Measurements from ENCODE around the gene CLIP3. TPM values are rescaled to one million over a fixed set of nuclear protein-coding genes. Genes with fewer than 3 reads are reported as not detected.

Gene CLIP3
- total and polyA plus RNA-seq, 2 of the 13 experiments (the other 11 are each of a cell fraction or from before 2014, with no cell fraction given) = 0.15 to 1.2 TPM

DNA sequence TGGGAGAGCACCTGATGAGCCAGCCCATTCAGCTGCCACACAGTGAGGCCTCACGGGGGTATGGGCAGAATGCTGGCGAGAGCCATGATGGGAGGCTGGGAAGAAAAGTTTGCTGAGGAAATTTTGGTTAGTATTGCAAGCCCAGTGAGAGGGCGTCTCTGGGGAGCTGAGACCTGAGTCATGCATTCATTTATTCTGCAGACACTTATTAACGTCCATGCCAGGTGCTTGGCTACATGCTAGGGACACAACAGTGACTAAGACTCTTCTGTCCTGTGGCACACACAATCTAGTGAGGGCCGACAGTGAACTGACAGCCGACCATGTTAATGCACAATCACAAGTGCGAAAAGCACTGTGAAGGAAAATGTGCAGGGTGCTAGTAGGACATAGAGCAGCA lies 49.2 kb upstream of the CLIP3 start:
- H3K4me1 ChIP-seq (ENCODE audit: insufficient read depth, low read length) = peaks cover 13% of the 10 kb centered on the region
- ATAC-seq (no peak), DNase-seq (ENCODE audit: low spot score) (no peak), FAIRE-seq (no peak)
- no peak overlapping the region for H3K4me2 ChIP-seq (ENCODE audit: low read depth, low read length)
- no peak overlapping the region for H3K27ac ChIP-seq (ENCODE audit: extremely low read length, insufficient read depth, low read length)
- no peak overlapping the region for H3K9ac ChIP-seq (ENCODE audit: insufficient read depth, low read depth, low read length)
- 96% methylated on average over 7 of the region's 7 CpGs for WGBS (ENCODE audit: low lambda C conversion rate)
- H3K36me3 ChIP-seq (replicated peaks in 1 of 2; ENCODE audit: control insufficient read depth in 1 of 2, insufficient read depth in 2 of 2, low read length in 2 of 2) = peaks cover 16 to 44% of the 10 kb centered on the region in 2 experiments
- H3K9me3 ChIP-seq (ENCODE audit: low read length) = no peaks in the 10 kb centered on the region
- intact Hi-C loops (cut with micrococcal nuclease; ENCODE audit: unreplicated experiment) = no loop called here
- in situ Hi-C loops (cut with HindIII; ENCODE audit: extremely low pct_ligation_motif_present, low pct_unique_long_range_greater_than_20kb) = no loop called here
- no peaks in the 10 kb centered on the region for H3K27me3 ChIP-seq (ENCODE audit: control insufficient read depth in 1 of 2, insufficient read depth in 2 of 2, low read length in 2 of 2)
- H4K20me1 ChIP-seq (ENCODE audit: insufficient read depth, low read length) = no peaks in the 10 kb centered on the region
- POLR2A ChIA-PET = no interaction called here
- no TSS peak for BruUV-seq (replicated peaks)
- H3K4me3 ChIP-seq (replicated peaks in 1 of 3; ENCODE audit: insufficient read depth in 1 of 3, low read depth in 2 of 3, low read length in 3 of 3) = no peak overlapping the region
- CTCF ChIA-PET (ENCODE audit: low intra/inter-chr PET ratio, low total read pairs) = no interaction called here
- H2AFZ ChIP-seq (ENCODE audit: low read length) = no peak overlapping the region
- no peaks in the 10 kb centered on the region for H3K79me2 ChIP-seq (ENCODE audit: insufficient read depth, low read length)
- TF ChIP-seq, protein P1, sequence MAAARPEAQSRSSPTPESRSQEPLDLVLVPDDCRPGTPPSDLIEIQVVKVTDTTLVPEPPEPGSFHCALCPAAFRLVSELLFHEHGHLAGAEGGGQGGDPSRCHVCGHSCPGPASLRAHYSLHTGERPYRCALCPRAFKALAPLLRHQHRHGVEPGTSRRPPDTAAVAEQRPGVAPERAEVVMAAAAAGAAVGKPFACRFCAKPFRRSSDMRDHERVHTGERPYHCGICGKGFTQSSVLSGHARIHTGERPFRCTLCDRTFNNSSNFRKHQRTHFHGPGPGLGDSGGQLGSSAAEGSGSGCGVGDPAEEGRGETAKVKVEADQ (CRISPR knock-in tag; IDR thresholded peaks at IDR 0.05; ENCODE audit: borderline replicate concordance) = no peak
- TF ChIP-seq SMAD9 (CRISPR knock-in tag; IDR thresholded peaks at IDR 0.05) (no peak), ZNF569 (CRISPR knock-in tag; IDR thresholded peaks at IDR 0.05; ENCODE audit: borderline replicate concordance) (no peak), SMC3 (IDR thresholded peaks at IDR 0.05; ENCODE audit: low read length) (no peak), EHMT2 (IDR thresholded peaks at IDR 0.05; ENCODE audit: borderline replicate concordance, low read depth, low read length) (no peak), JUND (CRISPR knock-in tag; IDR thresholded peaks at IDR 0.05) (no peak), MAFK (conservative IDR thresholded peaks at IDR 0.05 in 1 of 2, IDR thresholded peaks at IDR 0.05 in 1 of 2; ENCODE audit: low read length in 2 of 2) (no peak), THYN1 (CRISPR knock-in tag; IDR thresholded peaks at IDR 0.05; ENCODE audit: borderline replicate concordance, low read depth) (no peak), HNRNPUL1 (IDR thresholded peaks at IDR 0.05; ENCODE audit: low read depth, low read length) (no peak), CHD2 (IDR thresholded peaks at IDR 0.05; ENCODE audit: low read depth, low read length) (no peak)
- TF ChIP-seq, protein P2, sequence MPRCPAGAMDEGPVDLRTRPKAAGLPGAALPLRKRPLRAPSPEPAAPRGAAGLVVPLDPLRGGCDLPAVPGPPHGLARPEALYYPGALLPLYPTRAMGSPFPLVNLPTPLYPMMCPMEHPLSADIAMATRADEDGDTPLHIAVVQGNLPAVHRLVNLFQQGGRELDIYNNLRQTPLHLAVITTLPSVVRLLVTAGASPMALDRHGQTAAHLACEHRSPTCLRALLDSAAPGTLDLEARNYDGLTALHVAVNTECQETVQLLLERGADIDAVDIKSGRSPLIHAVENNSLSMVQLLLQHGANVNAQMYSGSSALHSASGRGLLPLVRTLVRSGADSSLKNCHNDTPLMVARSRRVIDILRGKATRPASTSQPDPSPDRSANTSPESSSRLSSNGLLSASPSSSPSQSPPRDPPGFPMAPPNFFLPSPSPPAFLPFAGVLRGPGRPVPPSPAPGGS (CRISPR knock-in tag; IDR thresholded peaks at IDR 0.05) = no peak
- TF ChIP-seq, protein P3, sequence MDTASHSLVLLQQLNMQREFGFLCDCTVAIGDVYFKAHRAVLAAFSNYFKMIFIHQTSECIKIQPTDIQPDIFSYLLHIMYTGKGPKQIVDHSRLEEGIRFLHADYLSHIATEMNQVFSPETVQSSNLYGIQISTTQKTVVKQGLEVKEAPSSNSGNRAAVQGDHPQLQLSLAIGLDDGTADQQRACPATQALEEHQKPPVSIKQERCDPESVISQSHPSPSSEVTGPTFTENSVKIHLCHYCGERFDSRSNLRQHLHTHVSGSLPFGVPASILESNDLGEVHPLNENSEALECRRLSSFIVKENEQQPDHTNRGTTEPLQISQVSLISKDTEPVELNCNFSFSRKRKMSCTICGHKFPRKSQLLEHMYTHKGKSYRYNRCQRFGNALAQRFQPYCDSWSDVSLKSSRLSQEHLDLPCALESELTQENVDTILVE (CRISPR knock-in tag; IDR thresholded peaks at IDR 0.05) = no peak
- TF ChIP-seq, protein P4, sequence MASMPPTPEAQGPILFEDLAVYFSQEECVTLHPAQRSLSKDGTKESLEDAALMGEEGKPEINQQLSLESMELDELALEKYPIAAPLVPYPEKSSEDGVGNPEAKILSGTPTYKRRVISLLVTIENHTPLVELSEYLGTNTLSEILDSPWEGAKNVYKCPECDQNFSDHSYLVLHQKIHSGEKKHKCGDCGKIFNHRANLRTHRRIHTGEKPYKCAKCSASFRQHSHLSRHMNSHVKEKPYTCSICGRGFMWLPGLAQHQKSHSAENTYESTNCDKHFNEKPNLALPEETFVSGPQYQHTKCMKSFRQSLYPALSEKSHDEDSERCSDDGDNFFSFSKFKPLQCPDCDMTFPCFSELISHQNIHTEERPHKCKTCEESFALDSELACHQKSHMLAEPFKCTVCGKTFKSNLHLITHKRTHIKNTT (CRISPR knock-in tag; IDR thresholded peaks at IDR 0.05) = no peak
- TF ChIP-seq, protein P5, sequence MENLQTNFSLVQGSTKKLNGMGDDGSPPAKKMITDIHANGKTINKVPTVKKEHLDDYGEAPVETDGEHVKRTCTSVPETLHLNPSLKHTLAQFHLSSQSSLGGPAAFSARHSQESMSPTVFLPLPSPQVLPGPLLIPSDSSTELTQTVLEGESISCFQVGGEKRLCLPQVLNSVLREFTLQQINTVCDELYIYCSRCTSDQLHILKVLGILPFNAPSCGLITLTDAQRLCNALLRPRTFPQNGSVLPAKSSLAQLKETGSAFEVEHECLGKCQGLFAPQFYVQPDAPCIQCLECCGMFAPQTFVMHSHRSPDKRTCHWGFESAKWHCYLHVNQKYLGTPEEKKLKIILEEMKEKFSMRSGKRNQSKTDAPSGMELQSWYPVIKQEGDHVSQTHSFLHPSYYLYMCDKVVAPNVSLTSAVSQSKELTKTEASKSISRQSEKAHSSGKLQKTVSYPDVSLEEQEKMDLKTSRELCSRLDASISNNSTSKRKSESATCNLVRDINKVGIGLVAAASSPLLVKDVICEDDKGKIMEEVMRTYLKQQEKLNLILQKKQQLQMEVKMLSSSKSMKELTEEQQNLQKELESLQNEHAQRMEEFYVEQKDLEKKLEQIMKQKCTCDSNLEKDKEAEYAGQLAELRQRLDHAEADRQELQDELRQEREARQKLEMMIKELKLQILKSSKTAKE (CRISPR knock-in tag; IDR thresholded peaks at IDR 0.05; ENCODE audit: borderline replicate concordance) = no peak

All from HepG2 (cell line).